OCI-LY3 (cell line): ENCODE results near the gene RBSN.

ENCODE experiments used
- EZH2phosphoT487 ChIP-seq: fragments of 200-600 bp; shearing (Covaris generic); IDR thresholded peaks from 2 replicates; pipeline ENCODE4 v1.6.1; 2018; ENCODE audit warnings: antibody characterized with exemption, mixed run types, low read depth
- TF ChIP-seq, protein P1 (sequence below): fragments of 200-600, 300-600 bp; sonication (generic); IDR thresholded peaks from 2 replicates; pipeline ENCODE4 v1.5.1; 2014; ENCODE audit warnings: antibody characterized with exemption, low read length, low read depth

DNA sequence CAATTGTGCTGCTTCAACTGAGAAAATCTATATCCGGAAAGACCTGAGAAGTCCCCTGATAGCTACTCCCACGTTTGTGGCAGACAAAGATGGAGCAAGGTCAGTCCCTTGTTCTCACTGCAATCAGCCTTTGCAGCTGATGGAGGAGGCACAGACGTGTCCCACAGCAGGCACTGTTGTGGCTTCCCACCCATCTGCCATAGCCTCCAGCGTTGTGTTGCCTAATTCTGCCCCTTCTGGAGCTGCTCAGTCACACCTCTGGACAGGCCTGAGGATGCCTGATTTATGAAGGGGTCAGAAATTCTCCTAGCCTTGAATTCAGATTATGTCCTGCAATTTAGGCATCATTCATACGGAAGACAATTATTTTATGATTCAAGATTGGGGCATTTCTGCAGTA is 75.7 kb downstream of the RBSN start:
- TF ChIP-seq, protein P1, sequence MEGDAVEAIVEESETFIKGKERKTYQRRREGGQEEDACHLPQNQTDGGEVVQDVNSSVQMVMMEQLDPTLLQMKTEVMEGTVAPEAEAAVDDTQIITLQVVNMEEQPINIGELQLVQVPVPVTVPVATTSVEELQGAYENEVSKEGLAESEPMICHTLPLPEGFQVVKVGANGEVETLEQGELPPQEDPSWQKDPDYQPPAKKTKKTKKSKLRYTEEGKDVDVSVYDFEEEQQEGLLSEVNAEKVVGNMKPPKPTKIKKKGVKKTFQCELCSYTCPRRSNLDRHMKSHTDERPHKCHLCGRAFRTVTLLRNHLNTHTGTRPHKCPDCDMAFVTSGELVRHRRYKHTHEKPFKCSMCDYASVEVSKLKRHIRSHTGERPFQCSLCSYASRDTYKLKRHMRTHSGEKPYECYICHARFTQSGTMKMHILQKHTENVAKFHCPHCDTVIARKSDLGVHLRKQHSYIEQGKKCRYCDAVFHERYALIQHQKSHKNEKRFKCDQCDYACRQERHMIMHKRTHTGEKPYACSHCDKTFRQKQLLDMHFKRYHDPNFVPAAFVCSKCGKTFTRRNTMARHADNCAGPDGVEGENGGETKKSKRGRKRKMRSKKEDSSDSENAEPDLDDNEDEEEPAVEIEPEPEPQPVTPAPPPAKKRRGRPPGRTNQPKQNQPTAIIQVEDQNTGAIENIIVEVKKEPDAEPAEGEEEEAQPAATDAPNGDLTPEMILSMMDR = no peak
- TF ChIP-seq EZH2phosphoT487 = no peak
